Stimulated activated CD4-positive, alpha-beta T cell treated with anti-CD3 and anti-CD28 coated beads, Interleukin-12 subunit alpha, Interleukin-12 subunit beta, amount 100 ng/mL, for 4 hours (primary cell): ENCODE results near the gene RASGRP1.

Experiments used
- DNase-seq: peaks from one replicate; pipeline ENCODE4 v3.0.0-alpha.2; 2020

Gene RASGRP1

GRCh38 chr15:38441130-38441519, 123.5 kb downstream of the RASGRP1 start:
- DNase-seq, result no peak

- peak; percentile 20 for DNase-seq
These were observed 124.1 kb downstream of the RASGRP1 start for GRCh38 chr15:38440353-38441129.
